ENCODE measurements around the gene MTSS2. TPM values are rescaled to one million over a fixed set of nuclear protein-coding genes. Genes with fewer than 3 reads are reported as not detected.
A peak's percentile ranks its signal among the peaks of the same experiment; 100 is the strongest.

The MTSS2 gene
- total RNA-seq, 4 donors from 2014 or later: 19.3 to 70.1 (median 32.4) TPM

DNA sequence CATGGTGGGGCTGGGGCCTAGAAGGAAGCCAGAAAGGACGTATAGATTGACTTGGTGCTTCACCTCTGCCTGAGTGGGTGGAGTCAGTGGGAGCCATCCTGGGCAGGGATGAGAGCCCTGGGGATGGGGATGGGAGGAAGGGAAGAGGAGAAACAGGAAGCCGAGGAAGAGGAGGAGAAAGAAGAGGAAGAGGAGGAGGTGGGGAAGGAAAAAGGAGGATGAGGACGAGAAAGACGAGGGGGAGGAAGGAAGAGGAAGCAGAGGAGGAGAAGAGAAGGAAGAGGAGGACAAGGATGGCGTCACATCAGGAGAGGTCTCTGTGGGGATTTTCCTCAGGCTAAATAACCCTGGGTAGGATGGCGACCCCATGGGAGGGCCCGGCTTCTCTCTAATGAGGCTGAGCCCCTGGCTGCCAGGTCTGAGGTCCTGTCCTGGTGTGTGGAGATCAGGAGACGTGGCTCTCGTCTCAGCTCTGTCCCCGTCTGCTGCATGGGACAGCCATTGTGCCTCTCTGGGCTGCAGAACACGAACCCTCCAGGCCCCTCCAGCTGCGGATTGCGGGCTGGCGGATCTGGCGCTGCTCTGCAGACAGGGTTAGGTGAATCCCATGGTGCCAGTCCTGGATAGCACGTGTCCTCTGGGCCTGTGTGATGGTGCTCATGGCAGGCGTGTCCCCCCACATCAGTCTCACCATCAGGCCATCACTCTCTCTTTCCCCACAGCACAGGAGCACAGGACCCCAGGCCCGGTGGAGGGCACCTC lies 35.5 kb upstream of the MTSS2 start:
- TF ChIP-seq, protein P1, sequence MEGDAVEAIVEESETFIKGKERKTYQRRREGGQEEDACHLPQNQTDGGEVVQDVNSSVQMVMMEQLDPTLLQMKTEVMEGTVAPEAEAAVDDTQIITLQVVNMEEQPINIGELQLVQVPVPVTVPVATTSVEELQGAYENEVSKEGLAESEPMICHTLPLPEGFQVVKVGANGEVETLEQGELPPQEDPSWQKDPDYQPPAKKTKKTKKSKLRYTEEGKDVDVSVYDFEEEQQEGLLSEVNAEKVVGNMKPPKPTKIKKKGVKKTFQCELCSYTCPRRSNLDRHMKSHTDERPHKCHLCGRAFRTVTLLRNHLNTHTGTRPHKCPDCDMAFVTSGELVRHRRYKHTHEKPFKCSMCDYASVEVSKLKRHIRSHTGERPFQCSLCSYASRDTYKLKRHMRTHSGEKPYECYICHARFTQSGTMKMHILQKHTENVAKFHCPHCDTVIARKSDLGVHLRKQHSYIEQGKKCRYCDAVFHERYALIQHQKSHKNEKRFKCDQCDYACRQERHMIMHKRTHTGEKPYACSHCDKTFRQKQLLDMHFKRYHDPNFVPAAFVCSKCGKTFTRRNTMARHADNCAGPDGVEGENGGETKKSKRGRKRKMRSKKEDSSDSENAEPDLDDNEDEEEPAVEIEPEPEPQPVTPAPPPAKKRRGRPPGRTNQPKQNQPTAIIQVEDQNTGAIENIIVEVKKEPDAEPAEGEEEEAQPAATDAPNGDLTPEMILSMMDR (IDR thresholded peaks at IDR 0.05): no peak
- DNase-seq (ENCODE audit: low spot score): no peak
- no peak for ATAC-seq (ENCODE audit: low FRiP score)

DNA sequence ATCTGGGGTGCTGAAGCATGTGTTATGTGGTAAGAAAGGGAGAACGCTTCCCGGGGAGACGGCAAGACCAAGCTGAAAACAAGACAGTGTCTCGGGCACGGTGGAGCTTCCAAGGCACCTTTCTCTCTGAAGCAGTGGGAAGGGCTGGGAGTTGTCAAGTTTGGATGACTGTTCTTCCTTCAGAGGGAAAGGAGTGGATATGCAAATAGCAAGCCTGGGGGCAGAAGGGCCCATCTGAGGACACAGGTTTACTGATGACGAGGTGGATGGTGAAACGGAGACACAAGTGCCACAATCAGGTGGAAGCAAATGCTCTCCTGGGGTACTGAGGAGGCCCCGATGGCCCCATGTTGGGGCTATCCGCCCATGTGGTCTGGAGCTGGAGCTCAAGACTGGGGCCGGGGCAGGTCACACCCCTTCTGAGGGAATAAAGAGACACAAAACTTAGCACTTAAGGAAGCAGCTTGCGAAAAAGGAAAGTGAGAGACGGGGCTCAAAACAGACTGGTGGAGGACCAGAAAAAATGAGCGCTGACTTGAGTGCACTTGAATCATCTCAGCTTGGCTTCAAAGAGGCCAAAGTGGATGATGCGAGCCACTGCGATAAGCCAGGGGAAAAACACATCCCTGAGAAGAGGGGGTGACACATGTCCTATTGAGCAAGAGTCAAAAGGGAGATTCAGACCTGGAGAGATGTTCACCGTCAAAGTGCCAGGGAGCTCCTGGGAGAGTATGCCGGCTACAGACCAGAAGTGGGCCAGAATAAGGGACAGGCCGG lies 34.8 kb upstream of the MTSS2 start:
- ATAC-seq (ENCODE audit: low FRiP score) (no peak), DNase-seq (ENCODE audit: low spot score) (no peak)
- TF ChIP-seq, protein P1 (IDR thresholded peaks at IDR 0.05): no peak

DNA sequence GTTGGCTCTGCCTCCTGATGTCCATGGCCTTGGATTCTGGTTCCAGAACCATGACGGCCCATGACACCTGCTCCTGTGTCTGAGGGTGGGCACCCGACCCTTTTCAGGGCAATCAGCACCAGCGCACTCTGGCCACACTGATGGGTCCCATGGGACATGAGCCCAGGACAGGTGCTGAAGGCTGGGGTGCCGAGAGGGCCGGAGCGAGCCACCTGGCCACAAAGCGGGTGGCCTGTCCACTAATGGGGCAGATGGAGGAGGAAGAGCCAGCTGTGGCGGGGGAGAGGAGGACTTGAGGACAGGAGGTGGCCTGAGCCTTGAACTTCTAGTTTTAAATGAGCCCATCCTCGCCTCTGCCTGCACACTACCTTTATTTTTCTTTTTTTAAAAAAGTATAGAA lies 31.2 kb upstream of the MTSS2 start:
- ATAC-seq (ENCODE audit: low FRiP score) (no peak), DNase-seq (ENCODE audit: low spot score) (no peak)
- TF ChIP-seq, protein P1 (IDR thresholded peaks at IDR 0.05): no peak

DNA sequence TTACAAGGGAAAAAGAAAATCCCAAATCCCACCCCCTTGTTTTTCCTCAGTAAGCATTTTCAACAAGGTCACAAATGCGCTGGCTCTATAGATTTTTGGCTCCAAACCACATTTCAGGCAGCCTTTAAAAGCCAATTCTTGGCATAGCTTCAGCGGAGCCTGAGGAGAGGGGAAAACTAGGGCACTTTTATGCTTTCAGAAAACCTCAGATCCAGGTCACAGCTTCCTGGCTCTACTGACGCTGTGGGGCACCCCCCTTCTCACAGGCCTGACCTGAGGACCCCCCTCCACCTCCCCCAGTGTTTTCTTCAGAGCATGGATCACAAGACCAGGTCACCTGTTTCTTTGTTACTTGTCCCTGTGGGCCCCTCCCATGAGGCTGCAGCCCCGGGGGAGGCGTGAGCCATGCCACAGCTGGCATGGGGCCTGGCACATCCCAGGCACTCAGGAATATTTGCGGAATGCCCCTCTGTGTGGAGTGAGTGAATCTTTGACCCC lies 30.1 kb upstream of the MTSS2 start:
- TF ChIP-seq, protein P1 (IDR thresholded peaks at IDR 0.05): no peak
- no peak for ATAC-seq (ENCODE audit: low FRiP score)
- no peak for DNase-seq (ENCODE audit: low spot score)

DNA sequence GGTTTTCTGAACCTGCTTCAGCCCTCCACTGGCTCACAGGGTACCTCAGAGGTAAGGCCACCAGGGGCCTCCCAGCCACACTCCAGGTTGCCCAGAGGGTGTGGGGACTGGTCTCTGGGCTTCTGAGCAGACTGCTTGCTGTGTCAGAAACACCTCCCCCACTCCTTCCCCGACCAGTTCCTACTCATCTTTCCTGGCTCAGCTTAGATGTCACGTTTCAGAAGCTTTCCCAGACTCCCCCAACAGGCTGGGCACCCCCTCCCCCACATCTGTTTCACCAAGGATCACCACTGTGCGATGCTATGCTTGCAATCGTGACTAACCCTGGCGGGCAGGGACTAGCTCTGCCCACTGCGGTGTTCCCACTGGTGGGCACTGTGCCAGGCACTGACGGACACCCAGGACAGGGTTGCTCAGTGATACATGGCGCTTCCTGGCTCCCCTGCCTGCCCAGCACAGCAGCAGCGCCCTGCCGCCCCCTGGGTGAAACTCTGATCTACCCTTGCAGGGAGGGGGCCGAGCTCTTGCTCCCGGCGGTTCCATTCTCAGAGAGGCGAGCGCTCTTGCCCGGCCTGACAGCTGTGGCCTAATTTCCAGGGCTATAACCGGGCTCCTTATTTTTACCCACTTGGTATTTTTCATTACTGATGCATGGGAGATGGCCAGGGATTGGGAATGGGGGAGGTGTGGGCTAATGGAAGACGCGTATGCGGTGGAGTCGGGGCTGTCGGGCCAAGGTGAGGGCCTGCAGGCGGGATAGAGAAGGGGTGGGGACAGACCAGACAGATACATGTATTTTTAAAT lies 29.4 kb upstream of the MTSS2 start:
- ATAC-seq (ENCODE audit: low FRiP score) (peak; percentile 91), DNase-seq (ENCODE audit: low spot score) (peak; percentile 91)

DNA sequence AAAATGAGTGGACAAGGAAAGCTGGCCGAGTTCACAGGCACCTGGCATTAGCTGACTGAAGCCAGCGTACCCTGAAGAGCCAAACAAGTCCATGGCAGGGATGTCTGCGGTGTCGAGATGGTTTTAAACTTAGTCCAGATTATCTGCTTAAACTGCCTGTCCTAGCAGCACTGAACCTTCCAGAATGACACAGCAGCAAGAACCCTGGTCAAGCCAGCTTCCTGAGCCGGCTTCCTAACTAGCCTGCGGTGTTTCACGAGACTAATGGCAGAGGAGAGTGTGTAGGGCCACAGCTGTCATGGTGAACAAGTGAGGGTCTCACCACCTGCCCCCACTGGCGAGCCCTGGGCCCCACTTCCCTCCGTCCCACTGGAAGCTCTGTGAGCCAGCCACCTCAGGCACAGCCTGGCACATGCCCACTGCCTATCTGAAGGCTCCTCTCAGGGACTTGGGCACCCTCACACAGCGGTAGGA lies 28.8 kb upstream of the MTSS2 start:
- ATAC-seq (ENCODE audit: low FRiP score) (no peak), DNase-seq (ENCODE audit: low spot score) (no peak)
- TF ChIP-seq, protein P1 (IDR thresholded peaks at IDR 0.05): no peak

More for the DNA sequence above, 29.4 kb upstream of the MTSS2 start:
- TF ChIP-seq, protein P1 (IDR thresholded peaks at IDR 0.05): no peak

Data from omental fat pad (tissue), 4 donors.